HG02571 (cell line): Measurements from ENCODE around the gene PLA2G15.

Experiments
- ATAC-seq: cut with Tn5 transposase; IDR thresholded peaks from one replicate; pipeline ENCODE4 v1.9.1; 2021; ENCODE audit warnings: mild to moderate bottlenecking, moderate library complexity; ENCODE audit not compliant: unreplicated experiment

The PLA2G15 gene

GRCh38 chr16:68250951-68251350, 5.8 kb downstream of the PLA2G15 start:
- ATAC-seq, result no peak

DNA sequence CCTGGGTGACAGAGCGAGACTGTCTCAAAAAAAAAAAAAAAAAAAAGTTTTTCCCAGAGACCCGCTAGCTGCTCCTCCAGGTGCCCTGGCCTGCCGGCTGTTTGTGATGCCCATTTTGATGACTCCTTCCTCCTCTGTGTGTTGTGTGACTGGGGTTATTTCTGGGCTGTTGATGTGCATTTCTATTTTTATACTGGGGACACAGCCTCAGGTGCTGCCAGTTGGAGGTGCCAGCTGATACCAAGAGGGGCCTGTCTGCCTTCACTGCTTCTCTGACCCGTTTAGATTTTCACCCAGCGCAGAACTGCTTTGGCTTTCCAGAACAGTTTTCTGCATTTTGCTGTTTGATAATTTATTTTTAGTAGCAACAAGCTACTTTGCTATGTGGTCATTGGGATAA, 6.7 kb downstream of the PLA2G15 start:
- no peak for ATAC-seq

- ATAC-seq, result no peak
Observed at GRCh38 chr16:68252383-68252782, 7.2 kb downstream of the PLA2G15 start.

GRCh38 chr16:68253721-68254120, 8.5 kb downstream of the PLA2G15 start:
- ATAC-seq, result no peak

DNA sequence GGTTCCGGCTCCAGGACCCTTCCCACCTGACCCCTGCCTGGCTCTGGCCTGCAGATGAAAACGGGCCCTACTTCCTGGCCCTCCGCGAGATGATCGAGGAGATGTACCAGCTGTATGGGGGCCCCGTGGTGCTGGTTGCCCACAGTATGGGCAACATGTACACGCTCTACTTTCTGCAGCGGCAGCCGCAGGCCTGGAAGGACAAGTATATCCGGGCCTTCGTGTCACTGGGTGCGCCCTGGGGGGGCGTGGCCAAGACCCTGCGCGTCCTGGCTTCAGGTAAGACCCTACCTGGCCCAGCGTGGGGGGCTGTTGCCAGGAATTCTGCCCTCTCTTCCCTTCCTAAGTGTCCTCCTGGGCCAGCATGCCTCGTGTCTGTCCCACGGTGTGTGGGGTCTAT, 10.5 kb downstream of the PLA2G15 start:
- ATAC-seq, result no peak

GRCh38 chr16:68257251-68257905, 12.2 kb downstream of the PLA2G15 start:
- ATAC-seq, result no peak

- no peak for ATAC-seq
Observed at GRCh38 chr16:68257906-68258800, 13.0 kb downstream of the PLA2G15 start.

DNA sequence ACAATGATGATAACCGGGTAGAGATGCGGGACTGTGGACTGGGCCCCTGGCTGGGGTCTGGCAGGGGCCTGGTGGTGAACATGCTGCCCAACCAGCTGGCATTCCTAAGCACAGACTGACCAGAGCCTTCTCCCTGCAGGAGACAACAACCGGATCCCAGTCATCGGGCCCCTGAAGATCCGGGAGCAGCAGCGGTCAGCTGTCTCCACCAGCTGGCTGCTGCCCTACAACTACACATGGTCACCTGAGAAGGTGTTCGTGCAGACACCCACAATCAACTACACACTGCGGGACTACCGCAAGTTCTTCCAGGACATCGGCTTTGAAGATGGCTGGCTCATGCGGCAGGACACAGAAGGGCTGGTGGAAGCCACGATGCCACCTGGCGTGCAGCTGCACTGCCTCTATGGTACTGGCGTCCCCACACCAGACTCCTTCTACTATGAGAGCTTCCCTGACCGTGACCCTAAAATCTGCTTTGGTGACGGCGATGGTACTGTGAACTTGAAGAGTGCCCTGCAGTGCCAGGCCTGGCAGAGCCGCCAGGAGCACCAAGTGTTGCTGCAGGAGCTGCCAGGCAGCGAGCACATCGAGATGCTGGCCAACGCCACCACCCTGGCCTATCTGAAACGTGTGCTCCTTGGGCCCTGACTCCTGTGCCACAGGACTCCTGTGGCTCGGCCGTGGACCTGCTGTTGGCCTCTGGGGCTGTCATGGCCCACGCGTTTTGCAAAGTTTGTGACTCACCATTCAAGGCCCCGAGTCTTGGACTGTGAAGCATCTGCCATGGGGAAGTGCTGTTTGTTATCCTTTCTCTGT, 14.0 kb downstream of the PLA2G15 start:
- no peak for ATAC-seq

DNA sequence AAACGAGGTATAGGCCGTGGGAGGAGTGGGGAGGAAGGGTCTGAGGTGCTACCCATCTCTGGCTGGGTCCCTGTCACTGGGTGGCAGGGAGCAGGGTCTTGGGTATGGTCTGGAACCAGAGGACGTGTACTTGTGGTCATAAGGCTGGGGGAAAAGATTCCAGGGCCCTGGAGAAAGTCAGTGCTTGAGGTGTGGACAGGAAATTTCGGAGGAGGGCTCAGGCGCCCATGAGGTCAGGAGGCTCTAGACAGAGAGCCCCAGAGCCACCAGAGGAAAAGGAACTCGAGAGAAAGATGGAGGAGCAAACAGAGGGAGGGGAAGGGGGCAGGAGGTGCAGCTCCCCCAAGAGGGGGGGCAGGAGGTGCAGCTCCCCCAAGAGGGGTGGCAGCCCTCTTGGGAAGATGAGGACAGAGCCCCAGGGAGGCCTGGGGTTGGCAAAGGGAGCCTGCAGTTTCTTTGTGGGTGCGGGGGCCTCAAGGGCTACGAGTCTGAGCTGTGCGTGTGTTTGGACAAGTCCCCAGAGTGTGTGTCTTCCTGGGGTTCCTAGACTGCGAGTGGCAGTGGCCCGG, 18.5 kb downstream of the PLA2G15 start:
- ATAC-seq, result no peak

- ATAC-seq, result peak; percentile 60
Observed at GRCh38 chr16:68264128-68265077, 19.2 kb downstream of the PLA2G15 start, which contains the start of gene SLC7A6. TSS of gene SLC7A6 (plus strand) at chr16:68264526. CDS start at chr16:68274727, 10,201 bp downstream.

GRCh38 chr16:68265078-68265920, 20.1 kb downstream of the PLA2G15 start:
- no peak for ATAC-seq

DNA sequence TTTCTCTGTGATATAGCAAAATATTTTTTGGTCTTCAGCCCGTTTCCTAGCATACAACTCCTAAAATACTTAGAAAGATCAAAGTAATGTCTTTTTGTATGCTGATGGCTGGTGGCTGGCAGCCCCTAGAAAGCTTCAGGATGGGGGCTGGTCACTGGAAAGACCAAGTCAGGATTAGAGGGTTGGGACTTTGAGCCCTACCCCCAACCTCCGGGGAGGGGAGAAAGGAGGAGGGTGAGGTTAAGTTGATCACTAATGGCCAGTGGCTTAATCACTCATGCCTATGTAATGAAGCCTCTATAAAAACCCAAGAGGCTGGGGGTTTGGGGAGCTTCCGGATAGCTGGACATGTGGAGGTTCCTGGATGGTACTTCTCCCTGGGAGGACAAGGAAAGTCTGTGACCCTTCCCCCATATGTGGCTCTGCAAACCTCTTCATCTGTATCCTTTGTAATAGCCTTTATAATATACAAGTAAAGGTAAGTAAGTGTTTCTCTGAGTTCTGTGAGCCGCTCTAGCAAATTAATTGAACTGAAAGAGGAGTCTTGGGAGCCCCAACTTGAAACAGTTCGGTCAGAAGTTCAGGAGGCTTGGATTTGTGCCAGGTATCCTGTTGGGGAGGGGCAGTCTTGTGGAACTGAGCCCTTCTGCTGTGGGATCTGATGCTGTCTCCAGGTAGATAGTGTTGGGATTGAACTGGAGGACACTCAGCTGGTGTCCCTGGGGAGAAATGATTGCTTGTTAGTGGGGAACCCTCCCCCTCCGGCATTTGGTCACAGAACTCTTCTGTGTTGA, 22.6 kb downstream of the PLA2G15 start:
- no peak for ATAC-seq

DNA sequence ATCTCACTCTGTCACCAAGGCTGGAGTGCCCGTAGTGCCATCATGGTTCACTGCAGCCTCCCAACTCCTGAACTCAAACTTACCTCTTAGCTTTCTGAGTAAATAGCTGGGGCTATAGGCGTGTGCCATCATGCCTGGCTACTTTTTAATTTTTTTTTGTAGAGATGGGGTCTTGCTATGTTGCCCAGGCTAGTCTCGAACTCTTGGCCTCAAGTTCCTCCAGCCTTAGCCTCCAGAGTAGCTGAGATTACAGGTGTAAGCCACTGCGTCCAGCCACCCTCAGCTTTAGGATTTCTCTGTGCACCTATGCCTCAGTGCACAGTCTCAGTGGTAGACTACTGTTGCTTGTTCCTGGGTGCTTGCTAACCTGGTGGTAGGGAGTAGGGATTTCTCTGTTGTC, 24.6 kb downstream of the PLA2G15 start:
- no peak for ATAC-seq

- no peak for ATAC-seq
Observed at GRCh38 chr16:68270353-68270752, 25.2 kb downstream of the PLA2G15 start.

DNA sequence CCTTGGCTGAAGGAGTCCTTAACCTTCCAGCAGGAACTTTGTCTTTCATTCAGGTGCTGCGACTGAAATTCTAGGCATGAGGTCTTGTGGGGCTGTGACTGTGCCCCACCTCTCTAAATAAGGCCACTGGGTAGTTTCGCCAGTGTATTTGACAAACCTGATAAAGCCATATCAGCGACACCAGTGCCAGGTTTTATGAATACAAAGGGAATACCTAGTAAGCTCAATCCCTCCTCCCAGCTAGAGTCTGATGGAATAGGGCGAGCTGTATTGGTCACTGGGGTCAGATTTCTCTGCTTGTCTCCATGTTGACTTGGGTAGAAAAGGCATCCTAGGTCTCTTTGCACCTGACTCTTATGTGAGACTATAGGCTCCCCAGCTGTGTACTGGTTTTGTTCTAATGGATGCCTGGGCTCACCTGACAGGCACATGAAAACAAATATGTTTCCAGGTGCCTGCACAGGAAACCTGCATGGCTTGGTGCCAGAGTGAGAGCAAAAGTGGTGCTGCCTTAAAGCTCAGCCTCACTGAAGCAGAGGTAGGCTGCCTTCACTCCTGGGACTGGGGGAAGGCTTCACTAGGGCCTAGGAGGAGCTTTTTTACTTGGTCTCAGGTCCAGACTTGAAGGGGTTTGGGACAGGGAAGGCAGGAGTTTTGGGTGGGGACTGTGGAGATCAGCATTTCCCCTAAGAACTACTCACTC, 27.5 kb downstream of the PLA2G15 start:
- ATAC-seq, result no peak

- ATAC-seq, result no peak
Observed at GRCh38 chr16:68273459-68273858, 28.3 kb downstream of the PLA2G15 start.

GRCh38 chr16:68273896-68274295, 28.7 kb downstream of the PLA2G15 start:
- ATAC-seq, result no peak

GRCh38 chr16:68274441-68274840, 29.3 kb downstream of the PLA2G15 start:
- no peak for ATAC-seq
